ENCODE results near the gene FAM193B.

The FAM193B gene

DNA sequence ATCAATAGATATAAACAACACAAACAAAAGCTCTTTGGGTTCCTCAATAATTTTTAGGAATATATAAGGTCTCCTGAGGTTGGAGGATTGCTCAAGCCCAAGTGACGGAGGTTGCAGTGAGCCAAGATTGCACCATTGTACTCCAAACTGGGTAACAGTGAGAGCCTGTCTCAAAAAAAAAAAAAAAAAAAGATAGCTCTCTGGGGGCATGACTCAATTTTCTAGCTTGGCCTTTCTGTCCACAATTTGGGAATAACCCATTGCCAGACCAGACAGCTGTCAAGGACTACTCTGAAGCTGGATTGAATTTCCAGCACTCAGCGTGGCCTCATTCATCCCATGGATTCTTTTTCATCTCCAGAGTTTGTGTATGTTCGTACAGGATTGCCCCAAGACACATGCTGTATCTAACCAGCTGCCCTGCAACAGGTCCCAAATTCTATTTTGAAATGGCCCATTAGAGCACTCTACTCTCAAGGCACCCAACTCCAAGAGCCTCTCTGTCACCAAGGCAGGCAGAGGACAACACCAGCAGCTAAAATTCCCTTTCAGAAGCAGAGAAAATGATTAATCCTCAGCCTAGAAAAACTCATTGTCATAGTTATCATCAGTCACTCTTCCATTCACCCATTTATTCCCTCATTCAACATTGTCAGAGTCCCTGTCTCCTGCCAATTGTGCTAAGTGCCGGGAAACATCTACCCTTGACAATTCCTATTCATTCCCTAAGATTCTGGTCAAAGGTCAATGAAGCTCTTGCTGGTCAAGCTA lies 8.7 kb downstream of the FAM193B start:
- no peak overlapping the region for H3K4me2 ChIP-seq (ENCODE audit: low read length)
- peaks cover 43% of the 10 kb centered on the region for H4K20me1 ChIP-seq (ENCODE audit: insufficient read depth, low read length)
- no peak overlapping the region for H3K27ac ChIP-seq (ENCODE audit: low read length)
- H3K36me3 ChIP-seq (replicated peaks; ENCODE audit: low read depth, low read length), result peaks cover 14% of the 10 kb centered on the region
- H3K79me2 ChIP-seq (ENCODE audit: low read length), result peaks cover 70% of the 10 kb centered on the region
- H3K9ac ChIP-seq (ENCODE audit: low read length), result no peak overlapping the region
- H3K4me1 ChIP-seq (ENCODE audit: low read length), result no peaks in the 10 kb centered on the region
- no peak for TF ChIP-seq CTCF (IDR thresholded peaks at IDR 0.05; ENCODE audit: low read depth, low read length)
- TF ChIP-seq EZH2phosphoT487 (IDR thresholded peaks at IDR 0.05; ENCODE audit: low read depth), result no peak
- H3K4me3 ChIP-seq (ENCODE audit: low read length), result no peak overlapping the region
- no peaks in the 10 kb centered on the region for H3K9me3 ChIP-seq (ENCODE audit: insufficient read depth, low read length)
- H2AFZ ChIP-seq (ENCODE audit: low read depth, low read length), result no peak overlapping the region
- H3K27me3 ChIP-seq (ENCODE audit: low read depth, low read length), result no peaks in the 10 kb centered on the region

- Histone ChIP-seq H3K27ac (ENCODE audit: low read length) (no peak overlapping the region), H3K4me3 (ENCODE audit: low read length) (no peak overlapping the region), H3K9ac (ENCODE audit: low read length) (no peak overlapping the region), H4K20me1 (ENCODE audit: insufficient read depth, low read length) (peaks cover 44% of the 10 kb centered on the region), H2AFZ (ENCODE audit: low read depth, low read length) (no peak overlapping the region), H3K79me2 (ENCODE audit: low read length) (peaks cover 63% of the 10 kb centered on the region), H3K9me3 (ENCODE audit: insufficient read depth, low read length) (no peaks in the 10 kb centered on the region), H3K4me1 (ENCODE audit: low read length) (no peaks in the 10 kb centered on the region), H3K36me3 (replicated peaks; ENCODE audit: low read depth, low read length) (peaks cover 19% of the 10 kb centered on the region), H3K4me2 (ENCODE audit: low read length) (no peak overlapping the region), H3K27me3 (ENCODE audit: low read depth, low read length) (no peaks in the 10 kb centered on the region)
- no peak for TF ChIP-seq CTCF (IDR thresholded peaks at IDR 0.05; ENCODE audit: low read depth, low read length)
- TF ChIP-seq EZH2phosphoT487 (IDR thresholded peaks at IDR 0.05; ENCODE audit: low read depth), result no peak
Observed at GRCh38 chr5:177542816-177543465, 11.4 kb downstream of the FAM193B start.

DNA sequence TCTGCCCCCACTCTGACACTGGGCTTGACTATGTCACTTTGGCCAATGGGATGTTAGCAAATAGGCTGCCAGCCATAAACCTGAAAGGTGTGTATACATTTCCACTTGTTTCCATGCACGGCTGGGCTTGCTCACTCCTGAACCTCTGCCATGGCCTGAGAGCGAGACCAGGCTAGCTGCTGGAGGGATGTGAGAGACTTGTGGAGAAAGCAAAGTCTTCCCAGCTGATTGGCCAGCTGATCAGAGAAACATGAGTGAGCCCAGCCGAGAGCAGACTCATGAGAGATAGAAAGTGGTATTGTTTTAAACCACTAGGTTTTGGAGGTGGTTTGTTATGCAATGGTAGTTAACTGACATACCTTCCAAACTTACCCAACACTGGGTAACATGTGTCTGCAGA lies 13.9 kb downstream of the FAM193B start:
- peaks cover 43% of the 10 kb centered on the region for H3K79me2 ChIP-seq (ENCODE audit: low read length)
- H3K36me3 ChIP-seq (replicated peaks; ENCODE audit: low read depth, low read length), result peaks cover 32% of the 10 kb centered on the region

More for the DNA sequence above, 13.9 kb downstream of the FAM193B start:
- Histone ChIP-seq H3K9ac (ENCODE audit: low read length) (no peak overlapping the region), H3K4me3 (ENCODE audit: low read length) (no peak overlapping the region), H2AFZ (ENCODE audit: low read depth, low read length) (no peak overlapping the region), H3K27me3 (ENCODE audit: low read depth, low read length) (no peaks in the 10 kb centered on the region), H3K9me3 (ENCODE audit: insufficient read depth, low read length) (no peaks in the 10 kb centered on the region), H3K27ac (ENCODE audit: low read length) (no peak overlapping the region), H4K20me1 (ENCODE audit: insufficient read depth, low read length) (peaks cover 32% of the 10 kb centered on the region), H3K4me2 (ENCODE audit: low read length) (no peak overlapping the region), H3K4me1 (ENCODE audit: low read length) (no peaks in the 10 kb centered on the region)
- no peak for TF ChIP-seq CTCF (IDR thresholded peaks at IDR 0.05; ENCODE audit: low read depth, low read length)
- no peak for TF ChIP-seq EZH2phosphoT487 (IDR thresholded peaks at IDR 0.05; ENCODE audit: low read depth)
